KBM-7 (cell line): ENCODE results near the gene FAP.

Source experiments
- DNase-seq: peaks from one replicate; pipeline ENCODE4 v3.0.0-alpha.2; 2015
- in situ Hi-C: fragments of 300-500 bp; cut with MboI; formaldehyde crosslinking; loops from 2 replicates; pipeline ENCODE4 v1.14.3; 2020; ENCODE audit warnings: low sequenced_read_pairs, low pct_unique_long_range_greater_than_20kb, mixed read lengths

Gene FAP

GRCh38 chr2:162244541-162245031 lies 1.3 kb upstream of the FAP start:
- no peak for DNase-seq

GRCh38 chr2:162243715-162244114 lies 470 bp upstream of the FAP start:
- in situ Hi-C loops, result no loop called here

More at GRCh38 chr2:162244541-162245031, 1.3 kb upstream of the FAP start:
- in situ Hi-C loops, result no loop called here

GRCh38 chr2:162242586-162243280 lies 512 bp downstream of the FAP start:
- no peak for DNase-seq
- in situ Hi-C loops, result no loop called here

More at GRCh38 chr2:162243715-162244114, 470 bp upstream of the FAP start:
- no peak for DNase-seq

GRCh38 chr2:162241571-162241970 lies 1.7 kb downstream of the FAP start:
- no peak for DNase-seq
- in situ Hi-C loops, result no loop called here

GRCh38 chr2:162234620-162235462 lies 8.4 kb downstream of the FAP start:
- in situ Hi-C loops, result no loop called here
- no peak for DNase-seq

- in situ Hi-C loops, result no loop called here
- DNase-seq, result peak; percentile 26
Measured at GRCh38 chr2:162233197-162233596, 10.0 kb downstream of the FAP start.

- DNase-seq, result no peak
- in situ Hi-C loops, result no loop called here
Measured at GRCh38 chr2:162232671-162233070, 10.6 kb downstream of the FAP start.

- in situ Hi-C loops, result no loop called here
- no peak for DNase-seq
Measured at GRCh38 chr2:162232027-162232426, 11.2 kb downstream of the FAP start.

- in situ Hi-C loops, result no loop called here
- DNase-seq, result no peak
Measured at GRCh38 chr2:162230761-162231160, 12.5 kb downstream of the FAP start.

GRCh38 chr2:162226836-162227235 lies 16.4 kb downstream of the FAP start:
- in situ Hi-C loops, result no loop called here
- DNase-seq, result no peak

GRCh38 chr2:162221064-162221463 lies 22.2 kb downstream of the FAP start:
- DNase-seq, result peak; percentile 69
- in situ Hi-C loops, result no loop called here

- in situ Hi-C loops, result no loop called here
- no peak for DNase-seq
Measured at GRCh38 chr2:162220368-162220767, 22.9 kb downstream of the FAP start.

GRCh38 chr2:162219426-162219825 lies 23.8 kb downstream of the FAP start:
- in situ Hi-C loops, result no loop called here

GRCh38 chr2:162217598-162217997 lies 25.6 kb downstream of the FAP start:
- no peak for DNase-seq
- in situ Hi-C loops, result no loop called here

More at GRCh38 chr2:162219426-162219825, 23.8 kb downstream of the FAP start:
- DNase-seq, result no peak

GRCh38 chr2:162215162-162215561 lies 28.1 kb downstream of the FAP start:
- in situ Hi-C loops, result no loop called here
- DNase-seq, result no peak

- DNase-seq, result no peak
- in situ Hi-C loops, result no loop called here
Measured at GRCh38 chr2:162212366-162212765, 30.9 kb downstream of the FAP start.

- DNase-seq, result no peak
- in situ Hi-C loops, result no loop called here
Measured at GRCh38 chr2:162211732-162212131, 31.5 kb downstream of the FAP start.

GRCh38 chr2:162210385-162210784 lies 32.9 kb downstream of the FAP start:
- DNase-seq, result no peak
- in situ Hi-C loops, result no loop called here

- in situ Hi-C loops, result no loop called here
- DNase-seq, result no peak
Measured at GRCh38 chr2:162202203-162202602, 41.0 kb downstream of the FAP start.

GRCh38 chr2:162200636-162201035 lies 42.6 kb downstream of the FAP start:
- no peak for DNase-seq
- in situ Hi-C loops, result no loop called here
